SK-N-SH (cell line): ENCODE results near the gene HHAT. TPM values are rescaled to one million over a fixed set of nuclear protein-coding genes. Genes with fewer than 3 reads are reported as not detected.

Source experiments
- CTCF ChIA-PET: fragments of 300-600, 350-600 bp; formaldehyde crosslinking; extraction: SDS; loops from one replicate; lab custom pipeline; 2021; lab: Yijun Ruan, JAX
- POLR2A ChIA-PET: fragments of 350-600 bp; sonication (Branson Sonifier 250); formaldehyde crosslinking; extraction: SDS; loops from one replicate; lab custom pipeline; 2020; ENCODE audit warnings: antibody characterized with exemption, inconsistent platforms; lab: Yijun Ruan, JAX
- DNase-seq: peaks from one replicate; pipeline ENCODE4 v3.0.0; 2012
- H2AFZ ChIP-seq: fragments of 200-600 bp; sonication (generic); 2 replicates; pipeline ENCODE4 v1.8.1; 2016; ENCODE audit warnings: antibody characterized with exemption, mild to moderate bottlenecking, low read depth
- H3F3A ChIP-seq: fragments of 200-600 bp; sonication (generic); replicated peaks from 2 replicates; pipeline ENCODE3; 2016; ENCODE audit warnings: antibody characterized with exemption, mild to moderate bottlenecking; ENCODE audit not compliant: insufficient read depth
- H3K27ac ChIP-seq, 2 experiments: fragments of 200-500 bp in 1 of 2; fragments of 200-600 bp in 1 of 2; sonication (Bioruptor generic) in 1 of 2; sonication (generic), shearing (Covaris generic) in 1 of 2; 2 replicates each; pipeline versions ENCODE4 v1.5.1 to v1.6.1; 2014 to 2016; ENCODE audit warnings: low read depth in 2 of 2, inconsistent platforms in 1 of 2, low read length in 1 of 2, mild to moderate bottlenecking in 1 of 2, mixed read lengths in 1 of 2
- H3K27me3 ChIP-seq: fragments of 200-600 bp; sonication (generic), shearing (Covaris generic); 2 replicates; pipeline ENCODE4 v1.6.1; 2016; ENCODE audit warnings: mixed run types; ENCODE audit not compliant: insufficient read depth
- H3K36me3 ChIP-seq, 2 experiments: fragments of 200-500 bp in 1 of 2; fragments of 200-600 bp in 1 of 2; sonication (Bioruptor generic) in 1 of 2; sonication (generic) in 1 of 2; replicated peaks in 1 of 2; 2 replicates each; pipeline versions ENCODE3 to v1.5.1; 2014 to 2016; ENCODE audit warnings: low read length in 1 of 2, mild to moderate bottlenecking in 1 of 2; ENCODE audit not compliant: insufficient read depth in 2 of 2, control insufficient read depth in 1 of 2
- H3K4me1 ChIP-seq, 2 experiments: fragments of 200-500 bp in 1 of 2; fragments of 200-600 bp in 1 of 2; sonication (Bioruptor generic) in 1 of 2; sonication (generic), shearing (Covaris generic) in 1 of 2; 2 replicates each; pipeline versions ENCODE4 v1.5.1 to v1.6.1; 2014 to 2016; ENCODE audit warnings: low read depth in 1 of 2, low read length in 1 of 2, mixed run types in 1 of 2; ENCODE audit not compliant: insufficient read depth in 2 of 2, control insufficient read depth in 1 of 2
- H3K4me2 ChIP-seq: fragments of 200-600 bp; sonication (generic), shearing (Covaris generic); 2 replicates; pipeline ENCODE4 v1.6.1; 2017; ENCODE audit warnings: mixed run types
- H3K4me3 ChIP-seq, 2 experiments: fragments of 200-500 bp in 1 of 2; fragments of 200-600 bp in 1 of 2; sonication (Bioruptor generic) in 1 of 2; sonication (generic), shearing (Covaris generic) in 1 of 2; 2 replicates each; pipeline versions ENCODE4 v1.5.1 to v1.8.1; 2014 to 2016; ENCODE audit warnings: low read depth in 2 of 2, inconsistent platforms in 1 of 2, low read length in 1 of 2, mild to moderate bottlenecking in 1 of 2, mixed read lengths in 1 of 2, moderate library complexity in 1 of 2
- H3K79me2 ChIP-seq: fragments of 200-600 bp; sonication (generic); 2 replicates; pipeline ENCODE4 v1.8.1; 2017; ENCODE audit warnings: mild to moderate bottlenecking; ENCODE audit not compliant: insufficient read depth
- H3K9ac ChIP-seq: fragments of 200-600 bp; sonication (generic); 2 replicates; pipeline ENCODE4 v1.6.1; 2017; ENCODE audit warnings: mixed run types
- H3K9me2 ChIP-seq: fragments of 200-600 bp; sonication (generic); 2 replicates; pipeline ENCODE4 v1.6.1; 2017; ENCODE audit warnings: mixed run types
- H3K9me3 ChIP-seq: fragments of 200-600 bp; sonication (generic); 2 replicates; pipeline ENCODE4 v1.6.1; 2017; ENCODE audit warnings: mixed run types, mild to moderate bottlenecking, moderate library complexity
- H4K20me1 ChIP-seq: fragments of 200-600 bp; sonication (generic); 2 replicates; pipeline ENCODE4 v1.6.1; 2017; ENCODE audit warnings: mild to moderate bottlenecking, mixed run types; ENCODE audit not compliant: insufficient read depth
- CTCF ChIP-seq: fragments of 200-600 bp; sonication (generic); IDR thresholded peaks from 2 replicates; pipeline ENCODE4 v1.6.1; 2017; ENCODE audit warnings: antibody characterized with exemption, mild to moderate bottlenecking, moderate library complexity
- ELF1 ChIP-seq: IDR thresholded peaks from 2 replicates; pipeline ENCODE4 v1.4.0; 2012
- EP300 ChIP-seq, 2 experiments: IDR thresholded peaks; 2 replicates each; pipeline versions ENCODE4 v1.4.0 to v1.6.1; 2012; ENCODE audit warnings: borderline replicate concordance in 1 of 2, low read depth in 1 of 2, low read length in 1 of 2
- FOXM1 ChIP-seq: IDR thresholded peaks from 2 replicates; pipeline ENCODE4 v1.4.0; 2012; ENCODE audit warnings: low read depth, mild to moderate bottlenecking
- GABPA ChIP-seq: IDR thresholded peaks from 2 replicates; pipeline ENCODE4 v1.4.0; 2012; ENCODE audit warnings: low read depth, mild to moderate bottlenecking
- GATA2 ChIP-seq: sonication (generic); formaldehyde crosslinking; IDR thresholded peaks from 2 replicates; pipeline ENCODE4 v1.5.0; 2020; ENCODE audit warnings: mild to moderate bottlenecking, missing genetic modification reagents
- IRF3 ChIP-seq: fragments of 150-350 bp; IDR thresholded peaks from 2 replicates; pipeline ENCODE4 v1.6.1; 2016; ENCODE audit warnings: mild to moderate bottlenecking, low read depth, low read length
- NFIC ChIP-seq: IDR thresholded peaks from 2 replicates; pipeline ENCODE4 v1.4.0; 2012; ENCODE audit warnings: borderline replicate concordance
- NRF1 ChIP-seq: IDR thresholded peaks from 2 replicates; pipeline ENCODE4 v1.6.1; 2012; ENCODE audit warnings: low read depth, mild to moderate bottlenecking, low read length
- POLR2AphosphoS5 ChIP-seq: IDR thresholded peaks from 2 replicates; pipeline ENCODE4 v1.6.1; 2012; ENCODE audit warnings: low read depth, low read length
- RAD21 ChIP-seq: IDR thresholded peaks from 2 replicates; pipeline ENCODE4 v1.6.1; 2012; ENCODE audit warnings: mild to moderate bottlenecking, low read length
- RCOR1 ChIP-seq: fragments of 150-350 bp; IDR thresholded peaks from 2 replicates; pipeline ENCODE4 v1.6.1; 2017; ENCODE audit warnings: antibody characterized with exemption, low read length
- RFX5 ChIP-seq: IDR thresholded peaks from 2 replicates; pipeline ENCODE4 v1.6.1; 2012; ENCODE audit warnings: mild to moderate bottlenecking, improper control_type of control experiment, low read length
- RXRA ChIP-seq: IDR thresholded peaks from 2 replicates; pipeline ENCODE4 v1.4.0; 2012; ENCODE audit warnings: low read depth, mild to moderate bottlenecking, borderline replicate concordance
- SIN3A ChIP-seq: IDR thresholded peaks from 2 replicates; pipeline ENCODE4 v1.6.1; 2012; ENCODE audit warnings: low read depth, mild to moderate bottlenecking, low read length, moderate library complexity, borderline replicate concordance
- YY1 ChIP-seq: IDR thresholded peaks from 2 replicates; pipeline ENCODE4 v1.4.0; 2012; ENCODE audit warnings: low read depth, mild to moderate bottlenecking
- WGBS: methylation state at CpG from one replicate; pipeline ENCODE4 v1.1.6; 2017; ENCODE audit warnings: low lambda C conversion rate; 5-methylcytosine and 5-hydroxymethylcytosine counted together
- polyA plus RNA-seq, 3 experiments: library from polyadenylated mRNA; depleted of rRNA; stranded (reverse); fragments of >200 nt; gene quantifications; 2 replicates each; pipeline ENCODE4 v1.2.3, GENCODE V29; 2012

Gene HHAT
- polyA plus RNA-seq, 1 of the 3 experiments (the other 2 are of a cell fraction), result 8.1 TPM

- no peak overlapping the region for H3K9ac ChIP-seq
- no peak overlapping the region for H3K4me2 ChIP-seq
- H3K36me3 ChIP-seq, result no peaks in the 10 kb centered on the region
- H3K4me3 ChIP-seq, result no peak overlapping the region
- no peak overlapping the region for H3K27ac ChIP-seq
- H3K79me2 ChIP-seq, result no peaks in the 10 kb centered on the region
- 61% methylated on average over 1 of the region's 1 CpG for WGBS
- no peak for DNase-seq
- H3K27me3 ChIP-seq, result no peaks in the 10 kb centered on the region
- H3K9me2 ChIP-seq, result no peaks in the 10 kb centered on the region
- TF ChIP-seq IRF3, result no peak
- TF ChIP-seq POLR2AphosphoS5, result no peak
- TF ChIP-seq GATA2 (CRISPR knock-in tag), result no peak
- TF ChIP-seq, all 33 proteins: peak for 0
- H4K20me1 ChIP-seq, result no peaks in the 10 kb centered on the region
- POLR2A ChIA-PET, result no interaction called here
- no peak overlapping the region for H2AFZ ChIP-seq
- CTCF ChIA-PET, result interaction anchor here (2.2 to 3.2 kb wide), 2 partner anchors 36 to 722 kb away, joined by 6 to 30 read pairs; partner anchors contain the start of gene KCNH1
- H3F3A ChIP-seq, result no peaks in the 10 kb centered on the region
- no peaks in the 10 kb centered on the region for H3K4me1 ChIP-seq
- no peaks in the 10 kb centered on the region for H3K9me3 ChIP-seq
Measured at GRCh38 chr1:210412240-210412639, 83.5 kb downstream of the HHAT start.

GRCh38 chr1:210413951-210414350 is 85.2 kb downstream of the HHAT start:
- Histone ChIP-seq H3K9me3 (no peaks in the 10 kb centered on the region), H4K20me1 (no peaks in the 10 kb centered on the region), H3K4me2 (no peak overlapping the region), H3K79me2 (no peaks in the 10 kb centered on the region), H3K27ac (no peak overlapping the region), H3K9me2 (no peaks in the 10 kb centered on the region), H3K4me1 (no peaks in the 10 kb centered on the region), H3K36me3 (no peaks in the 10 kb centered on the region), H3K27me3 (no peaks in the 10 kb centered on the region), H3K9ac (no peak overlapping the region), H2AFZ (no peak overlapping the region), H3F3A (no peaks in the 10 kb centered on the region), H3K4me3 (no peak overlapping the region)
- TF ChIP-seq GABPA, result no peak
- TF ChIP-seq RXRA, result no peak
- no peak for TF ChIP-seq POLR2AphosphoS5
- TF ChIP-seq FOXM1, result no peak
- no peak for TF ChIP-seq SIN3A
- TF ChIP-seq RFX5, result no peak
- TF ChIP-seq CTCF, result no peak
- TF ChIP-seq GATA2 (CRISPR knock-in tag), result no peak
- TF ChIP-seq IRF3, result no peak
- TF ChIP-seq ELF1, result no peak
- no peak for TF ChIP-seq RCOR1
- no peak for TF ChIP-seq RAD21
- no peak for TF ChIP-seq EP300 (IDR thresholded peaks at IDR 0.05; ENCODE audit: borderline replicate concordance in 1 of 2, low read depth in 1 of 2, low read length in 1 of 2)
- no peak for TF ChIP-seq NFIC
- no peak for TF ChIP-seq NRF1
- no peak for TF ChIP-seq YY1
- CTCF ChIA-PET, result interaction anchor here (2.2 to 3.2 kb wide), 2 partner anchors 35 to 721 kb away, joined by 6 to 30 read pairs; partner anchors contain the start of gene KCNH1
- POLR2A ChIA-PET, result no interaction called here
- no peak for DNase-seq
- 92% methylated on average over 4 of the region's 4 CpGs for WGBS
